Heart right ventricle (tissue), 16 donors: ENCODE results near the gene MYCL. TPM values are rescaled to one million over a fixed set of nuclear protein-coding genes. Genes with fewer than 3 reads are reported as not detected.

Experiments used
- ATAC-seq, 8 donors: fragments of 200-7000 bp; cut with Tn5 transposase; one replicate each; pipeline ENCODE4 v1.9.1; 2020; ENCODE audit warnings: mild to moderate bottlenecking in 8 of 8, moderate library complexity in 8 of 8, moderate number of reproducible peaks in 1 of 8
- DNase-seq, 2 donors: peaks; one replicate each; pipeline ENCODE4 v3.0.0-alpha.2; 2020
- H3K27ac ChIP-seq, 10 donors: fragments of 200-600 bp; sonication (generic) in 2 of 10; one replicate each; pipeline versions ENCODE4 v1.5.0 to v1.8.0; 2020 to 2022; ENCODE audit warnings: mild to moderate bottlenecking in 3 of 10
- H3K27me3 ChIP-seq, 7 donors: fragments of 200-600 bp; one replicate each; pipeline ENCODE4 v1.8.0; 2021 to 2022; ENCODE audit warnings: mild to moderate bottlenecking in 2 of 7
- H3K36me3 ChIP-seq, 9 donors: fragments of 200-600 bp; sonication (generic) in 1 of 9; one replicate each; pipeline versions ENCODE4 v1.5.0 to v1.8.0; 2020 to 2022; ENCODE audit warnings: mild to moderate bottlenecking in 2 of 9
- H3K4me1 ChIP-seq, 9 donors: fragments of 200-600 bp; sonication (generic) in 1 of 9; one replicate each; pipeline versions ENCODE4 v1.5.0 to v1.8.0; 2020 to 2022; ENCODE audit warnings: mild to moderate bottlenecking in 4 of 9
- H3K4me3 ChIP-seq, 10 donors: fragments of 200-600 bp; sonication (generic) in 2 of 10; one replicate each; pipeline versions ENCODE4 v1.5.0 to v1.8.0; 2020 to 2022; ENCODE audit warnings: mild to moderate bottlenecking in 7 of 10, moderate library complexity in 2 of 10
- H3K9me3 ChIP-seq, 11 donors: fragments of 200-600 bp in 10 of 11; sonication (generic) in 2 of 11; one replicate each; pipeline versions ENCODE4 v1.5.0 to v1.8.0; 2013 to 2022; ENCODE audit warnings: mild to moderate bottlenecking in 2 of 11, control low read depth in 1 of 11, moderate library complexity in 1 of 11
- CTCF ChIP-seq, 9 donors: fragments of 200-600 bp; sonication (generic) in 2 of 9; IDR thresholded peaks; one replicate each; pipeline versions ENCODE4 v1.5.0 to v1.8.0; 2021 to 2022; ENCODE audit warnings: antibody characterized with exemption in 9 of 9, mild to moderate bottlenecking in 5 of 9, moderate library complexity in 1 of 9
- WGBS, 2 donors: extraction: QIAGEN DNeasy Blood & Tissue Kit; methylation state at CpG; one replicate each; pipeline ENCODE4 v1.1.7; 2013; ENCODE audit warnings: inconsistent platforms in 1 of 2; 5-methylcytosine and 5-hydroxymethylcytosine counted together
- intact Hi-C, 10 donors: fragments of 100-400 bp; cut with DNase I; formaldehyde crosslinking; loops; one replicate each; pipeline versions ENCODE4 v1.11.1 to v1.14.2; 2022
- polyA plus RNA-seq, 2 donors: library from polyadenylated mRNA; stranded (reverse); fragments of 200-250 nt; gene quantifications; one replicate each; pipeline ENCODE4 v1.2.3, GENCODE V29; 2013
- total RNA-seq, 10 donors: library from RNA; stranded (reverse); fragmentation: NEBNext Ultra II Directional in 3 of 10; extraction: Animal tissue kit (Norgen Biotek cat#: 25700) in 3 of 10; gene quantifications; one replicate each; pipeline versions ENCODE4 v1.2.1 to v1.2.4, GENCODE V29; 2021 to 2023
- donor health status: Arrhythmogenic right ventricular cardiomyopathy.
- donor health status: ischemic (EF 13 %, LVEDD 7.1; RV severe dilation, severe dysfunction).
- donor health status: healthy with polysubstance abuse.
- donor health status: DM: no; HTN: yes; CAD: no.
- donor health status: DM: no; HTN: no; CAD: no.
- donor health status: ischemic (EF 25% LVEDD 6.9; RV normal size, moderate dysfunction).
- donor health status: ischemic (EF 25% LVEDD 5.7; RV mildly dilated, moderate dysfunction).
- donor health status: healthy.
- donor health status: DM: yes; HTN: yes; CAD: no.
- donor health status: Ischemic cardiomyopathy.
- donor health status: ischemic (EF 35%, LVEDD 5.7; RV mildly dilated, moderate dysfunction).
- donor health status: nonischemic (EF 11% LVEDD 7.7; RV severe dilation, severe dysfunction).
- donor health status: DM: yes; HTN: yes; CAD: no.
- donor health status: PGD.
- donor health status: ischemic (EF 29% LVEDD 5.4; RV normal size, mild dysfunction).
- donor health status: nonischemic (EF 23%, LVEDD 6.1; RV moderate dilation, normal function).

Gene MYCL
- total and polyA plus RNA-seq, 12 donors: 0.07 to 2.5 (median 0.55) TPM

- Histone ChIP-seq H3K36me3 (no peaks in the 10 kb centered on the region), H3K4me1 (peaks cover 0 to 33% (median 5%) of the 10 kb centered on the region in 9 donors), H3K27me3 (peaks cover 0 to 5% (median 0%) of the 10 kb centered on the region in 7 donors), H3K9me3 (no peaks in the 10 kb centered on the region), H3K27ac (no peak overlapping the region), H3K4me3 (no peak overlapping the region)
- intact Hi-C loops: loop anchor here in 2 of 10 donors (5.0 to 10.0 kb wide), 2 partner anchors 33 to 106 kb away; no protein-coding TSS in a partner anchor
- no peak for DNase-seq
- no peak for TF ChIP-seq CTCF (IDR thresholded peaks at IDR 0.05)
- ATAC-seq: no peak
- WGBS, 2 donors: 74 to 79% methylated on average over 7 of the region's 7 CpGs
Observed at GRCh38 chr1:39928809-39929587, 27.3 kb upstream of the MYCL start.

- WGBS, 2 donors: 68 to 89% methylated on average over 3 of the region's 3 CpGs
- H3K4me3 ChIP-seq: no peak overlapping the region
- H3K4me1 ChIP-seq: peaks cover 0 to 24% (median 7%) of the 10 kb centered on the region in 9 donors
- DNase-seq (no peak), ATAC-seq (peak in 5 of 8 donors; percentile 29 to 51 (median 47))
- no peak overlapping the region for H3K27ac ChIP-seq
- no peaks in the 10 kb centered on the region for H3K36me3 ChIP-seq
- intact Hi-C loops: loop anchor here in 2 of 10 donors (5.0 to 10.0 kb wide), 2 partner anchors 35 to 107 kb away; no protein-coding TSS in a partner anchor
- no peaks in the 10 kb centered on the region for H3K9me3 ChIP-seq
- peaks cover 0 to 18% (median 7%) of the 10 kb centered on the region in 7 donors for H3K27me3 ChIP-seq
- TF ChIP-seq CTCF (IDR thresholded peaks at IDR 0.05): no peak
Observed at GRCh38 chr1:39927538-39927937, 25.8 kb upstream of the MYCL start.

GRCh38 chr1:39926820-39927219, 25.1 kb upstream of the MYCL start:
- Histone ChIP-seq H3K27me3 (peaks cover 0 to 23% (median 13%) of the 10 kb centered on the region in 7 donors), H3K9me3 (no peaks in the 10 kb centered on the region), H3K4me1 (peaks cover 0 to 27% (median 12%) of the 10 kb centered on the region in 9 donors), H3K27ac (no peak overlapping the region), H3K4me3 (no peak overlapping the region), H3K36me3 (no peaks in the 10 kb centered on the region)
- intact Hi-C loops: loop anchor here in 2 of 10 donors (5.0 to 10.0 kb wide), 2 partner anchors 35 to 108 kb away; no protein-coding TSS in a partner anchor
- WGBS, 2 donors: 35 to 40% methylated on average over 6 of the region's 6 CpGs
- peak in 5 of 8 donors; percentile 37 to 66 (median 46) for ATAC-seq
- TF ChIP-seq CTCF (IDR thresholded peaks at IDR 0.05): no peak
- no peak for DNase-seq

- no peak for TF ChIP-seq CTCF (IDR thresholded peaks at IDR 0.05)
- ATAC-seq: peak in 7 of 8 donors; percentile 21 to 61 (median 38)
- Histone ChIP-seq H3K4me1 (peaks cover 0 to 27% (median 12%) of the 10 kb centered on the region in 9 donors), H3K4me3 (no peak overlapping the region), H3K27ac (no peak overlapping the region), H3K27me3 (peaks cover 0 to 26% (median 15%) of the 10 kb centered on the region in 7 donors), H3K36me3 (no peaks in the 10 kb centered on the region), H3K9me3 (no peaks in the 10 kb centered on the region)
- DNase-seq: no peak
- WGBS, 2 donors: 28 to 37% methylated on average over 6 of the region's 6 CpGs
- intact Hi-C loops: loop anchor here in 2 of 10 donors (5.0 to 10.0 kb wide), 2 partner anchors 36 to 108 kb away; no protein-coding TSS in a partner anchor
Observed at GRCh38 chr1:39926343-39926793, 24.7 kb upstream of the MYCL start.
